B cell (primary cell): ENCODE data around the gene ZSCAN10. TPM values are rescaled to one million over a fixed set of nuclear protein-coding genes. Genes with fewer than 3 reads are reported as not detected.

Experiments used
- ATAC-seq: fragments of 200-7000 bp; cut with Tn5 transposase; one replicate; pipeline ENCODE4 v1.10.0; 2021; ENCODE audit warnings: low read depth, mild to moderate bottlenecking, moderate number of reproducible peaks, moderate library complexity
- CTCF ChIA-PET: fragments of 350-600 bp; sonication (Branson Sonifier 250); formaldehyde crosslinking; loops from one replicate; lab custom pipeline; 2021; ENCODE audit warnings: antibody characterized with exemption, inconsistent platforms; lab: Charles Lee
- POLR2A ChIA-PET: fragments of 350-600 bp; sonication (Branson Sonifier 250); formaldehyde crosslinking; loops from one replicate; lab custom pipeline; 2021; ENCODE audit warnings: antibody characterized with exemption; lab: Charles Lee
- DNase-seq: peaks from one replicate; pipeline ENCODE4 v3.0.0; 2013
- H2AFZ ChIP-seq: 2 replicates; pipeline ENCODE4 v1.6.1; 2012; ENCODE audit warnings: mild to moderate bottlenecking, low read depth, low read length; ENCODE audit not compliant: insufficient read depth, poor library complexity, severe bottlenecking
- H3K27ac ChIP-seq, 2 donors: 1 replicate in 1 of 2; 2 replicates in 1 of 2; pipeline ENCODE4 v1.5.1; 2012 to 2013; ENCODE audit warnings: low read length in 2 of 2, mild to moderate bottlenecking in 2 of 2, moderate library complexity in 1 of 2
- H3K27me3 ChIP-seq, 4 experiments: fragments of 200-600 bp in 1 of 4; sonication (generic) in 1 of 4; replicated peaks in 1 of 4; 1 replicate in 2 of 4; 2 replicates in 2 of 4; pipeline versions ENCODE4 v1.6.1 to v1.7.0; 2013 to 2016; ENCODE audit warnings: low read length in 3 of 4, mild to moderate bottlenecking in 2 of 4, mixed read lengths in 1 of 4, moderate library complexity in 1 of 4; ENCODE audit not compliant: insufficient read depth in 4 of 4, control insufficient read depth in 3 of 4; ENCODE audit errors: control extremely low read depth in 1 of 4
- H3K36me3 ChIP-seq, 2 experiments: replicated peaks in 1 of 2; 1 replicate in 1 of 2; 2 replicates in 1 of 2; pipeline versions ENCODE4 v1.6.1 to v1.7.1; 2013; ENCODE audit warnings: low read length in 1 of 2; ENCODE audit not compliant: insufficient read depth in 2 of 2, control insufficient read depth in 1 of 2; ENCODE audit errors: control extremely low read depth in 1 of 2, extremely low read depth in 1 of 2
- H3K4me1 ChIP-seq, 2 donors: fragments of 200-600 bp in 1 of 2; sonication (generic) in 1 of 2; 1 replicate in 1 of 2; 2 replicates in 1 of 2; pipeline versions ENCODE4 v1.5.1 to v1.6.1; 2013 to 2017; ENCODE audit warnings: low read length in 2 of 2; ENCODE audit not compliant: control insufficient read depth in 2 of 2, insufficient read depth in 2 of 2
- H3K4me2 ChIP-seq: replicated peaks from 2 replicates; pipeline ENCODE3; 2012; ENCODE audit warnings: mild to moderate bottlenecking, low read depth, low read length; ENCODE audit not compliant: poor library complexity, severe bottlenecking
- H3K4me3 ChIP-seq, 5 experiments: fragments of 200-600 bp in 1 of 5; sonication (generic) in 1 of 5; 1 replicate in 3 of 5; 2 replicates in 2 of 5; pipeline versions ENCODE4 v1.5.1 to v1.7.0; 2011 to 2016; ENCODE audit warnings: low read length in 4 of 5, mild to moderate bottlenecking in 4 of 5, low read depth in 2 of 5, control low read depth in 1 of 5, moderate library complexity in 1 of 5; ENCODE audit not compliant: insufficient read depth in 1 of 5; ENCODE audit errors: control extremely low read depth in 1 of 5, extremely low read depth in 1 of 5
- H3K79me2 ChIP-seq: fragments of 200-600 bp; sonication (generic); one replicate; pipeline ENCODE4 v1.6.0; 2016; ENCODE audit warnings: low read length; ENCODE audit not compliant: control insufficient read depth, insufficient read depth
- H3K9ac ChIP-seq: fragments of 200-600 bp; sonication (generic); 2 replicates; pipeline ENCODE4 v1.6.1; 2017; ENCODE audit warnings: mild to moderate bottlenecking, low read length, moderate library complexity
- H3K9me3 ChIP-seq, 3 donors: one replicate each; pipeline versions ENCODE4 v1.6.1 to v1.7.1; 2013; ENCODE audit warnings: low read length in 2 of 3; ENCODE audit not compliant: control insufficient read depth in 2 of 3, insufficient read depth in 1 of 3; ENCODE audit errors: control extremely low read depth in 1 of 3
- H4K20me1 ChIP-seq: 2 replicates; pipeline ENCODE4 v1.6.0; 2012; ENCODE audit warnings: mild to moderate bottlenecking, low read length; ENCODE audit not compliant: insufficient read depth, control insufficient read depth, poor library complexity, severe bottlenecking
- H3K27ac Mint-ChIP-seq: one replicate; pipeline ENCODE4 v1.8.0; 2021; ENCODE audit warnings: mixed read lengths
- H3K27me3 Mint-ChIP-seq: one replicate; pipeline ENCODE4 v1.8.0; 2021; ENCODE audit warnings: mixed read lengths
- H3K4me1 Mint-ChIP-seq: one replicate; pipeline ENCODE4 v1.8.0; 2021; ENCODE audit warnings: mixed read lengths
- H3K4me3 Mint-ChIP-seq: one replicate; pipeline ENCODE4 v1.8.0; 2021; ENCODE audit warnings: mixed read lengths
- H3K9me3 Mint-ChIP-seq: one replicate; pipeline ENCODE4 v1.8.0; 2022; ENCODE audit warnings: mixed read lengths; ENCODE audit not compliant: insufficient read depth
- CTCF ChIP-seq: fragments of 200-600 bp; IDR thresholded peaks from one replicate; pipeline ENCODE4 v1.8.0; 2022; ENCODE audit warnings: antibody characterized with exemption, mild to moderate bottlenecking
- EZH2 ChIP-seq: IDR thresholded peaks from 2 replicates; pipeline ENCODE4 v1.6.1; 2012; ENCODE audit warnings: borderline replicate concordance, low read depth, mild to moderate bottlenecking, moderate library complexity, low read length; ENCODE audit not compliant: insufficient read depth, poor library complexity, severe bottlenecking
- WGBS: methylation state at CpG from one replicate; pipeline ENCODE4 v1.1.5; 2013; ENCODE audit warnings: missing lambda C conversion rate; ENCODE audit not compliant: insufficient coverage; 5-methylcytosine and 5-hydroxymethylcytosine counted together
- intact Hi-C: fragments of 100-400 bp; cut with micrococcal nuclease; formaldehyde crosslinking; loops from one replicate; pipeline ENCODE4 v1.10.0; 2022
- polyA plus RNA-seq: library from polyadenylated mRNA; depleted of rRNA; stranded (reverse); fragments of >200 nt; gene quantifications from 2 replicates; pipeline ENCODE4 v1.2.3, GENCODE V29; 2012
- total RNA-seq, 2 donors: library from RNA; stranded (reverse); fragments of 120-200 nt in 1 of 2; gene quantifications; 1 replicate in 1 of 2; 2 replicates in 1 of 2; pipeline versions ENCODE4 v1.2.3 to v1.2.4, GENCODE V29; 2013 to 2022

Gene ZSCAN10
- total and polyA plus RNA-seq, 2 donors (not counting 1 experiment from before 2014, with no cell fraction given), result not detected

GRCh38 chr16:3068487-3068886 is 30.6 kb downstream of the ZSCAN10 start:
- H3K27ac Mint-ChIP-seq, result no peak overlapping the region
- POLR2A ChIA-PET, result no interaction called here
- no peak overlapping the region for H3K9ac ChIP-seq

DNA sequence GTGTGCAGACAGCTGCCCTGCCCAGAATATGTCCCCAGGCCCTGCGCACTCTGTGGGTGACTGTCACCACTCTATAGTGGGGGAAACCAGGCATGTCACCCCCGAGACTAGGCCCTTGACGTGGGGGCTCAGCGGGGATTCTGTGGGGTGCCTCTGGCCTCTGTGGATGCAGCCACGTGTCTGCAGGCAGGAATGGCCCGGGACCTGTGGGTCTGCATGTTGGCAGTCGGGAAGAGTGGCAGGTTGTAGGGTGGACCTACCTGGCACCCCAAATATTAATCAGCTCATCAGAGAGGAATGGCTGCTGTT is 32.7 kb downstream of the ZSCAN10 start:
- ATAC-seq (no peak), DNase-seq (no peak)
- H3K9me3 ChIP-seq, result no peaks in the 10 kb centered on the region
- Mint-ChIP-seq H3K27me3 (no peaks in the 10 kb centered on the region), H3K27ac (no peak overlapping the region), H3K9me3 (no peaks in the 10 kb centered on the region), H3K4me3 (no peak overlapping the region), H3K4me1 (peaks cover 5% of the 10 kb centered on the region)
- 92% methylated on average over 7 of the region's 7 CpGs for WGBS
- POLR2A ChIA-PET, result no interaction called here
- TF ChIP-seq CTCF (no peak), EZH2 (no peak)
- H4K20me1 ChIP-seq, result no peaks in the 10 kb centered on the region
- no peaks in the 10 kb centered on the region for H3K27me3 ChIP-seq
- intact Hi-C loops, result no loop called here
- no peak overlapping the region for H3K4me2 ChIP-seq
- H3K27ac ChIP-seq, result no peak overlapping the region
- no peak overlapping the region for H3K9ac ChIP-seq
- H3K4me1 ChIP-seq, result peaks cover 3 to 4% of the 10 kb centered on the region in 2 donors
- no peaks in the 10 kb centered on the region for H3K36me3 ChIP-seq
- no peak overlapping the region for H2AFZ ChIP-seq
- CTCF ChIA-PET, result interaction anchor here (0.7 kb wide), 1 partner anchor 63 kb away, joined by 3 read pairs; no protein-coding TSS in a partner anchor
- H3K4me3 ChIP-seq, result no peak overlapping the region
- H3K79me2 ChIP-seq, result no peaks in the 10 kb centered on the region

More at GRCh38 chr16:3068487-3068886, 30.6 kb downstream of the ZSCAN10 start:
- Mint-ChIP-seq H3K4me3 (no peak overlapping the region), H3K9me3 (no peaks in the 10 kb centered on the region), H3K27me3 (no peaks in the 10 kb centered on the region), H3K4me1 (peaks cover 16% of the 10 kb centered on the region)
- WGBS, result 100% methylated on average over 2 of the region's 4 CpGs
- Histone ChIP-seq H3K4me3 (no peak overlapping the region), H3K27ac (no peak overlapping the region), H4K20me1 (no peaks in the 10 kb centered on the region), H3K36me3 (no peaks in the 10 kb centered on the region), H3K4me2 (no peak overlapping the region), H2AFZ (no peak overlapping the region), H3K27me3 (no peaks in the 10 kb centered on the region), H3K4me1 (peaks cover 5 to 7% of the 10 kb centered on the region in 2 donors), H3K9me3 (no peaks in the 10 kb centered on the region), H3K79me2 (no peaks in the 10 kb centered on the region)
- ATAC-seq, result no peak
- DNase-seq, result no peak
- CTCF ChIA-PET, result no interaction called here
- TF ChIP-seq EZH2, result no peak
- no peak for TF ChIP-seq CTCF
- intact Hi-C loops, result no loop called here
